AG09309 (cell line): ENCODE measurements around the gene MCF2.

ENCODE experiments used
- DNase-seq: peaks from one replicate; pipeline ENCODE4 v3.0.0-alpha.2; 2010; ENCODE audit warnings: low read depth
- H3K4me3 ChIP-seq: 2 replicates; pipeline ENCODE4 v1.5.1; 2011; ENCODE audit warnings: mild to moderate bottlenecking, low read depth, low read length, moderate library complexity; ENCODE audit not compliant: control insufficient read depth
- TF ChIP-seq, protein P1 (sequence below): IDR thresholded peaks from 2 replicates; pipeline ENCODE4 v1.5.1; 2011; ENCODE audit warnings: mild to moderate bottlenecking, low read depth, low read length, inconsistent platforms; ENCODE audit not compliant: insufficient read depth, control insufficient read depth; ENCODE audit errors: missing control alignments

The MCF2 gene, protein sequence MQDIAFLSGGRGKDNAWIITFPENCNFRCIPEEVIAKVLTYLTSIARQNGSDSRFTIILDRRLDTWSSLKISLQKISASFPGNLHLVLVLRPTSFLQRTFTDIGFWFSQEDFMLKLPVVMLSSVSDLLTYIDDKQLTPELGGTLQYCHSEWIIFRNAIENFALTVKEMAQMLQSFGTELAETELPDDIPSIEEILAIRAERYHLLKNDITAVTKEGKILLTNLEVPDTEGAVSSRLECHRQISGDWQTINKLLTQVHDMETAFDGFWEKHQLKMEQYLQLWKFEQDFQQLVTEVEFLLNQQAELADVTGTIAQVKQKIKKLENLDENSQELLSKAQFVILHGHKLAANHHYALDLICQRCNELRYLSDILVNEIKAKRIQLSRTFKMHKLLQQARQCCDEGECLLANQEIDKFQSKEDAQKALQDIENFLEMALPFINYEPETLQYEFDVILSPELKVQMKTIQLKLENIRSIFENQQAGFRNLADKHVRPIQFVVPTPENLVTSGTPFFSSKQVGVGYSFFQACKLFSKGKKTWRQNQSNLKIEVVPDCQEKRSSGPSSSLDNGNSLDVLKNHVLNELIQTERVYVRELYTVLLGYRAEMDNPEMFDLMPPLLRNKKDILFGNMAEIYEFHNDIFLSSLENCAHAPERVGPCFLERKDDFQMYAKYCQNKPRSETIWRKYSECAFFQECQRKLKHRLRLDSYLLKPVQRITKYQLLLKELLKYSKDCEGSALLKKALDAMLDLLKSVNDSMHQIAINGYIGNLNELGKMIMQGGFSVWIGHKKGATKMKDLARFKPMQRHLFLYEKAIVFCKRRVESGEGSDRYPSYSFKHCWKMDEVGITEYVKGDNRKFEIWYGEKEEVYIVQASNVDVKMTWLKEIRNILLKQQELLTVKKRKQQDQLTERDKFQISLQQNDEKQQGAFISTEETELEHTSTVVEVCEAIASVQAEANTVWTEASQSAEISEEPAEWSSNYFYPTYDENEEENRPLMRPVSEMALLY

DNA sequence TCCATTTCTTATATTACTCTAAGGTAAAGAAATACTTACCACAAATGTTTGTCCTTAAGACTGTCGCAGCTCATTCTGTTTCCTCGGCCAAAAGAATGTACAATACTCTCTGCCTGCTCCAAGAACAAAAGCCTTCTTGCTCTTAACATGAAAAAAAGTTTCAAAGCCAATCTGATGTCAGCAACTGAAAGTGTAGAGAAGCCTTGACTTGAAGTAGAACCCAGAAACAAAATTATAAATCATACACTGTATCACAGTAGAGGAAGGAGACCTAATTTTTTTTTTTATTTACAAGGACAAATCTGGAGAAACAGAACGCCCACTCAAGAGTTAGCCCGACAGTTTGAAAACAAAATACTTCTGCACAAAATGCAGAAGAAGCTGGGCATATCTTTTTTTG is at the start of gene MCF2:
TSS of gene MCF2 (minus strand) at position 101 of the 400 bp plus-strand sequence. CDS start 56,423 bp downstream, outside the sequence.
- H3K4me3 ChIP-seq: no peak within 1 kb of the TSS
- no peak for DNase-seq
- TF ChIP-seq, protein P1, sequence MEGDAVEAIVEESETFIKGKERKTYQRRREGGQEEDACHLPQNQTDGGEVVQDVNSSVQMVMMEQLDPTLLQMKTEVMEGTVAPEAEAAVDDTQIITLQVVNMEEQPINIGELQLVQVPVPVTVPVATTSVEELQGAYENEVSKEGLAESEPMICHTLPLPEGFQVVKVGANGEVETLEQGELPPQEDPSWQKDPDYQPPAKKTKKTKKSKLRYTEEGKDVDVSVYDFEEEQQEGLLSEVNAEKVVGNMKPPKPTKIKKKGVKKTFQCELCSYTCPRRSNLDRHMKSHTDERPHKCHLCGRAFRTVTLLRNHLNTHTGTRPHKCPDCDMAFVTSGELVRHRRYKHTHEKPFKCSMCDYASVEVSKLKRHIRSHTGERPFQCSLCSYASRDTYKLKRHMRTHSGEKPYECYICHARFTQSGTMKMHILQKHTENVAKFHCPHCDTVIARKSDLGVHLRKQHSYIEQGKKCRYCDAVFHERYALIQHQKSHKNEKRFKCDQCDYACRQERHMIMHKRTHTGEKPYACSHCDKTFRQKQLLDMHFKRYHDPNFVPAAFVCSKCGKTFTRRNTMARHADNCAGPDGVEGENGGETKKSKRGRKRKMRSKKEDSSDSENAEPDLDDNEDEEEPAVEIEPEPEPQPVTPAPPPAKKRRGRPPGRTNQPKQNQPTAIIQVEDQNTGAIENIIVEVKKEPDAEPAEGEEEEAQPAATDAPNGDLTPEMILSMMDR: no peak

DNA sequence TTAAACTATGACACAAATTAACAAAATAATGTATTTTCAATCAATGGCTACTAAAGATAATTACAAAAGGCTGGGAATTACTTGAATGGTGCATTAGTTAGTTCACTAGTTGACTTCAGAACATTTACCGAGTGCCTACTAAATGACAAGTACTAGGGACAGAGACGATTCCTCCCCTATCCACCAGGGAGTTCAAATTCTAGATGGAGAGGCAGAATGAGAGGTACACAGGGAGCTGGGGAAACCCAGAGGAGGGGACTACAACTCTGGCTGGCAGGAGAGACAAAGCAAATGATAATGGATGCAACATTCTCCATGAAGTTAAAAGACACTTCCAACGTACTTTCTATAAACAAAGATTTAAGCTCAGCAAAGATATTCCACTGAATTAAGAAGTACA is 43.1 kb upstream of the MCF2 start:
- TF ChIP-seq, protein P1: no peak
- no peak for DNase-seq

DNA sequence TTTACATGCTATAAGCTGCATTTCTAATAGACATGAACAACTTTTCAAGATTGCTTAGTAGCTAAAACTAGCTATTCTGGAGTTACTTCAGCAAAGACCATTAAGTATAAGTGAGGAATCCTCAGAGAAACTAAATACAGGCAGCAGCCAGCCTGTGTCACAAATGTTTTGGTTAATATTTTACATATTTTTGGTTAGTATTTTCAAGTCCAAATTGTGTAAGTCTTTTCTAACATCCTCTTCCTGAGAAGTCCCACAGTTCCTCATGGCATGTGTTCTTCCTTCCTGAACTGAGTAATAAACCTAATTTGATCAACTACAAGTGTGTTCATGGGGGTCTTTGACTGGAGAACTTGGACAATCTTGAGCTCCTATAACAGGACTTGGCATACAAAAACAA is 42.4 kb upstream of the MCF2 start:
- DNase-seq: no peak
- TF ChIP-seq, protein P1: no peak
- H3K4me3 ChIP-seq: no peak overlapping the region

More for the DNA sequence above, 43.1 kb upstream of the MCF2 start:
- no peak overlapping the region for H3K4me3 ChIP-seq

DNA sequence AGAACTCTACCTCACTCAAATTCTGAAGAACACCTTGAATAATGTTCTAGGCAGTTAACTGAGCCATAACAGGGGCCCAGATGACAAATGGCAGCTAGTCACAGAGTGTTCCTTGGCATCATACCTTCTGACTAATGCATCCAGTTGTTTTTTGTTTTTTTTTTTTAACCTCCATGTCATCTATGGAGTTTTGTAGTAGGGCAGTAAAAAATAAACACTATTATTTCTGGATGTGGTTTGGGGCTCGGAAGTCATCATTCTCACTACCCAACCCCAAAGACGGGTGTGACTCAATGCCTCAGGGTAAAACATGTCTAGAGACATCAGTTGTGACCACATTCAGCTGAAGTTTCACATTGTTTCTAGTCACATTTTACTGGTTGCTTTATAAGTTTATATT is 31.2 kb upstream of the MCF2 start:
- DNase-seq: peak; percentile 8
- TF ChIP-seq, protein P1: no peak
- H3K4me3 ChIP-seq: no peak overlapping the region

DNA sequence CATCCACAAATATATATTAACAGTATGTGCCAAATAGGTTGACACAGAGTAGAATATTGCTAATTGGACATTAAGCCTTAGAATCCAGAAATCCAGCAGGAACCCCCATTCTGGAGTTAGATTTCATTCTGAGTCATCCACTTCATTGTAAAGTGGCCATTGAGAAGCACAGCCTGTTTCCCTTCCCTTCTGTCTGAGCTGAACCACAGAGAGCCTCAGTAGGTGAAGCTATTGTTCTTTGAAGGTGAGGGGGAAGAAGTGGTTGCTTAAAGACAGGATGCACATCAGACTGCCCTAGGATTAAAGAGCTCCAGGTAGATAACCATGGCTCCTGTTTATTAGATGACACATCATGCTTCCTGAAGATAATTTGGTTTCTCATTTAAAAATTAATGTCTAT is 30.6 kb upstream of the MCF2 start:
- TF ChIP-seq, protein P1: no peak
- no peak overlapping the region for H3K4me3 ChIP-seq
- no peak for DNase-seq

DNA sequence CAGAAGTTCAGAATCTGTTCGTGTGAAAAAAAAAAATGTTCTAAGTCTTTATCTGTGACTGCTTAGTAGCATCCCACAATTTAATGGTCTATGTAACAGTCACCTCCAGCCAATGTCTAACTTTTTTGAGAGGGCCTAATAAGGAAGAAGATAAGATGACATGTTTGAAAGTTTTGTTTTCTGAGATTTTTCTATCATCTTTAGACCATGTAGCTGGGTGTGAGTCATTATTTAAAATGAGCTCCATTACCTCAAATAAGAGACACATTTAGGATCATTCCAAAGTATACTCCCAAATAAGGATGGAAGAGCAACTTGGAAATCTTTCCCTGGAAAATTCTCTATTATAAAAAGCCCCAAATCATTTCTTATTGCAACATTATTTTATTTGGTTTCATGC is 28.2 kb upstream of the MCF2 start:
- TF ChIP-seq, protein P1: no peak
- no peak for DNase-seq
- no peak overlapping the region for H3K4me3 ChIP-seq
